ENCODE measurements around the gene VIPR1.

VIPR1 gene

GRCh38 chr3:42472555-42472954 is 29.9 kb upstream of the VIPR1 start:
- no peak overlapping the region for H3K4me3 ChIP-seq (replicated peaks; ENCODE audit: low read depth, low read length)
- DNase-seq (ENCODE audit: extremely low read depth, low read depth): no peak
- no peak for TF ChIP-seq CTCF (IDR thresholded peaks at IDR 0.05; ENCODE audit: low read depth, low read length, missing control alignments)

GRCh38 chr3:42473083-42473932 is 29.1 kb upstream of the VIPR1 start:
- no peak for TF ChIP-seq CTCF (IDR thresholded peaks at IDR 0.05; ENCODE audit: low read depth, low read length, missing control alignments)
- DNase-seq (ENCODE audit: extremely low read depth, low read depth): peak; percentile 73
- no peak overlapping the region for H3K4me3 ChIP-seq (replicated peaks; ENCODE audit: low read depth, low read length)

- H3K4me3 ChIP-seq (replicated peaks; ENCODE audit: low read depth, low read length): no peak overlapping the region
- no peak for DNase-seq (ENCODE audit: extremely low read depth, low read depth)
- TF ChIP-seq CTCF (IDR thresholded peaks at IDR 0.05; ENCODE audit: low read depth, low read length, missing control alignments): no peak
These were observed 26.0 kb upstream of the VIPR1 start for GRCh38 chr3:42476225-42477125.

- DNase-seq (ENCODE audit: extremely low read depth, low read depth): no peak
- no peak for TF ChIP-seq CTCF (IDR thresholded peaks at IDR 0.05; ENCODE audit: low read depth, low read length, missing control alignments)
- no peak overlapping the region for H3K4me3 ChIP-seq (replicated peaks; ENCODE audit: low read depth, low read length)
These were observed 24.7 kb upstream of the VIPR1 start for GRCh38 chr3:42477696-42478095.

GRCh38 chr3:42478830-42479229 is 23.6 kb upstream of the VIPR1 start:
- TF ChIP-seq CTCF (IDR thresholded peaks at IDR 0.05; ENCODE audit: low read depth, low read length, missing control alignments): no peak
- no peak overlapping the region for H3K4me3 ChIP-seq (replicated peaks; ENCODE audit: low read depth, low read length)

GRCh38 chr3:42486814-42487565 is 15.5 kb upstream of the VIPR1 start:
- H3K4me3 ChIP-seq (replicated peaks; ENCODE audit: low read depth, low read length): no peak overlapping the region
- DNase-seq (ENCODE audit: extremely low read depth, low read depth): no peak
- TF ChIP-seq CTCF (IDR thresholded peaks at IDR 0.05; ENCODE audit: low read depth, low read length, missing control alignments): no peak

More at GRCh38 chr3:42478830-42479229, 23.6 kb upstream of the VIPR1 start:
- no peak for DNase-seq (ENCODE audit: extremely low read depth, low read depth)

Measured in HFF-Myc (cell line).